IMR-90 (cell line): ENCODE results near the gene ELP4. TPM values are rescaled to one million over a fixed set of nuclear protein-coding genes. Genes with fewer than 3 reads are reported as not detected.
A peak's percentile ranks its signal among the peaks of the same experiment; 100 is the strongest.

Experiments used
- ATAC-seq: fragments of 200-7000 bp; cut with Tn5 transposase; 2 replicates; pipeline ENCODE4 v1.9.1; 2020; ENCODE audit warnings: low read depth, mild to moderate bottlenecking, moderate library complexity
- BruUV-seq: library from RNA; stranded (reverse); fragments of 400-500 nt; replicated peaks from 2 replicates; lab custom pipeline; 2021; lab: Mats Ljungman, UMichigan
- CTCF ChIA-PET: fragments of 300-600 bp; formaldehyde crosslinking; extraction: SDS; loops from one replicate; lab custom pipeline; 2021; ENCODE audit warnings: antibody characterized with exemption; lab: Yijun Ruan, JAX
- POLR2A ChIA-PET: fragments of 300-600 bp; sonication (Branson Sonifier 250); formaldehyde crosslinking; loops from one replicate; lab custom pipeline; 2022; ENCODE audit warnings: antibody characterized with exemption; ENCODE audit not compliant: unreplicated experiment; lab: Charles Lee
- DNase-seq: peaks from one replicate; pipeline ENCODE4 v3.0.0; 2013
- H2AFZ ChIP-seq: replicated peaks from 2 replicates; pipeline ENCODE3; 2013; ENCODE audit warnings: low read length, mild to moderate bottlenecking; ENCODE audit not compliant: poor library complexity
- H2AK5ac ChIP-seq: 2 replicates; pipeline ENCODE4 v1.6.1; 2013; ENCODE audit warnings: low read depth, low read length, inconsistent platforms
- H2AK9ac ChIP-seq: replicated peaks from 2 replicates; pipeline ENCODE3; 2013; ENCODE audit warnings: mild to moderate bottlenecking, low read depth, low read length, moderate library complexity; ENCODE audit not compliant: poor library complexity
- H2BK120ac ChIP-seq: 2 replicates; pipeline ENCODE4 v1.6.1; 2013; ENCODE audit warnings: low read depth, low read length, inconsistent platforms
- H2BK15ac ChIP-seq: 3 replicates; pipeline ENCODE4 v1.6.1; 2013; ENCODE audit warnings: low read depth, low read length, inconsistent platforms
- H2BK20ac ChIP-seq: 2 replicates; pipeline ENCODE4 v1.6.1; 2013; ENCODE audit warnings: low read depth, mild to moderate bottlenecking, inconsistent platforms, low read length, moderate library complexity
- H2BK5ac ChIP-seq: 2 replicates; pipeline ENCODE4 v1.6.1; 2013; ENCODE audit warnings: mild to moderate bottlenecking, low read depth, low read length, inconsistent platforms; ENCODE audit not compliant: poor library complexity, severe bottlenecking
- H3K14ac ChIP-seq: replicated peaks from 2 replicates; pipeline ENCODE4 v1.6.1; 2013; ENCODE audit warnings: low read depth, low read length, inconsistent platforms
- H3K18ac ChIP-seq: 2 replicates; pipeline ENCODE4 v1.6.1; 2013; ENCODE audit warnings: low read depth, low read length, control low read depth
- H3K23ac ChIP-seq: 2 replicates; pipeline ENCODE4 v1.6.1; 2013; ENCODE audit warnings: low read depth, low read length, inconsistent platforms
- H3K27ac ChIP-seq: 2 replicates; pipeline ENCODE4 v1.5.1; 2013; ENCODE audit warnings: mild to moderate bottlenecking, control low read depth, low read length; ENCODE audit not compliant: insufficient read depth
- H3K27me3 ChIP-seq: 2 replicates; pipeline ENCODE4 v1.6.1; 2013; ENCODE audit warnings: low read length; ENCODE audit not compliant: control insufficient read depth, insufficient read depth
- H3K36me3 ChIP-seq: 2 replicates; pipeline ENCODE4 v1.6.1; 2013; ENCODE audit warnings: low read length, mixed read lengths; ENCODE audit not compliant: control insufficient read depth, insufficient read depth
- H3K4ac ChIP-seq: 2 replicates; pipeline ENCODE4 v1.6.1; 2013; ENCODE audit warnings: low read depth, low read length, inconsistent platforms
- H3K4me1 ChIP-seq: 2 replicates; pipeline ENCODE4 v1.6.1; 2013; ENCODE audit warnings: low read length, mixed read lengths; ENCODE audit not compliant: control insufficient read depth, insufficient read depth
- H3K4me2 ChIP-seq: 2 replicates; pipeline ENCODE4 v1.6.1; 2013; ENCODE audit warnings: low read depth, mild to moderate bottlenecking, control low read depth, low read length, moderate library complexity
- H3K4me3 ChIP-seq: 2 replicates; pipeline ENCODE4 v1.5.1; 2013; ENCODE audit warnings: low read depth, mild to moderate bottlenecking, control low read depth, low read length, moderate library complexity; ENCODE audit not compliant: insufficient read depth
- H3K56ac ChIP-seq: 2 replicates; pipeline ENCODE4 v1.6.1; 2013; ENCODE audit warnings: low read length, inconsistent platforms; ENCODE audit not compliant: insufficient read depth; ENCODE audit errors: extremely low read depth
- H3K79me1 ChIP-seq, 2 experiments: 2 replicates each; pipeline ENCODE4 v1.6.1; 2013; ENCODE audit warnings: low read length in 2 of 2, inconsistent platforms in 1 of 2, low read depth in 1 of 2
- H3K9ac ChIP-seq: 2 replicates; pipeline ENCODE4 v1.6.1; 2013; ENCODE audit warnings: low read depth, low read length, control low read depth
- H3K9me1 ChIP-seq: 2 replicates; pipeline ENCODE4 v1.6.1; 2013; ENCODE audit warnings: low read length, inconsistent platforms; ENCODE audit not compliant: insufficient read depth
- H3K9me3 ChIP-seq: 2 replicates; pipeline ENCODE4 v1.6.1; 2013; ENCODE audit warnings: low read length; ENCODE audit not compliant: control insufficient read depth, insufficient read depth
- H4K20me1 ChIP-seq: 2 replicates; pipeline ENCODE4 v1.6.1; 2013; ENCODE audit warnings: low read length, inconsistent platforms; ENCODE audit not compliant: insufficient read depth
- H4K5ac ChIP-seq: 2 replicates; pipeline ENCODE4 v1.6.1; 2013; ENCODE audit warnings: mild to moderate bottlenecking, low read depth, low read length, control low read depth
- H4K8ac ChIP-seq, 2 experiments: 2 replicates each; pipeline ENCODE4 v1.6.1; 2013; ENCODE audit warnings: low read depth in 2 of 2, low read length in 2 of 2, control low read depth in 1 of 2, inconsistent platforms in 1 of 2
- H4K91ac ChIP-seq: 2 replicates; pipeline ENCODE4 v1.6.1; 2013; ENCODE audit warnings: low read depth, low read length, inconsistent platforms; ENCODE audit not compliant: insufficient read depth
- BHLHE40 ChIP-seq: fragments of 150-350 bp; IDR thresholded peaks from 2 replicates; pipeline ENCODE4 v1.6.1; 2016; ENCODE audit warnings: mild to moderate bottlenecking, low read depth, low read length
- CEBPB ChIP-seq: IDR thresholded peaks from 2 replicates; pipeline ENCODE4 v1.6.1; 2012; ENCODE audit warnings: low read depth, low read length, improper control_type of control experiment
- CHD1 ChIP-seq: IDR thresholded peaks from 2 replicates; pipeline ENCODE4 v1.6.1; 2012; ENCODE audit warnings: low read depth, low read length, improper control_type of control experiment
- FOS ChIP-seq: fragments of 150-350 bp; IDR thresholded peaks from 2 replicates; pipeline ENCODE4 v1.6.1; 2016; ENCODE audit warnings: low read depth, low read length
- MAFK ChIP-seq: IDR thresholded peaks from 2 replicates; pipeline ENCODE4 v1.6.1; 2012; ENCODE audit warnings: low read depth, low read length, improper control_type of control experiment
- MAZ ChIP-seq: IDR thresholded peaks from 2 replicates; pipeline ENCODE4 v1.6.1; 2012; ENCODE audit warnings: low read depth, mild to moderate bottlenecking, low read length, improper control_type of control experiment, moderate library complexity, borderline replicate concordance
- NFE2L2 ChIP-seq: fragments of 150-350 bp; IDR thresholded peaks from 2 replicates; pipeline ENCODE4 v1.6.1; 2016; ENCODE audit warnings: low read depth, mild to moderate bottlenecking, low read length
- POLR2A ChIP-seq: IDR thresholded peaks from 2 replicates; pipeline ENCODE4 v1.6.1; 2012; ENCODE audit warnings: mild to moderate bottlenecking, low read depth, low read length
- RAD21 ChIP-seq: IDR thresholded peaks from 2 replicates; pipeline ENCODE4 v1.6.1; 2012; ENCODE audit warnings: low read length, improper control_type of control experiment
- RCOR1 ChIP-seq: IDR thresholded peaks from 2 replicates; pipeline ENCODE4 v1.6.1; 2012; ENCODE audit warnings: mild to moderate bottlenecking, low read length, improper control_type of control experiment; ENCODE audit not compliant: insufficient replicate concordance
- RFX5 ChIP-seq: IDR thresholded peaks from 2 replicates; pipeline ENCODE4 v1.8.0; 2012; ENCODE audit warnings: low read depth, mild to moderate bottlenecking, low read length, moderate library complexity
- SMC3 ChIP-seq: fragments of 150-350 bp; IDR thresholded peaks from 2 replicates; pipeline ENCODE4 v1.6.1; 2016; ENCODE audit warnings: low read depth, mild to moderate bottlenecking, antibody characterized with exemption, low read length, moderate library complexity
- USF2 ChIP-seq: fragments of 150-350 bp; IDR thresholded peaks from 2 replicates; pipeline ENCODE4 v1.6.1; 2017; ENCODE audit warnings: mild to moderate bottlenecking, antibody characterized with exemption, low read length, low read depth
- WGBS, 2 experiments: methylation state at CpG; one replicate each; pipeline versions ENCODE4 v1.1.5 to v1.1.7; 2013; ENCODE audit warnings: missing lambda C conversion rate in 2 of 2; ENCODE audit not compliant: insufficient read length in 1 of 2; ENCODE audit errors: extremely low coverage in 2 of 2; 5-methylcytosine and 5-hydroxymethylcytosine counted together
- dilution Hi-C: fragments of 300-500 bp; cut with HindIII; formaldehyde crosslinking; loops from one replicate; pipeline ENCODE4 v1.14.3; 2018; ENCODE audit warnings: low sequenced_read_pairs; ENCODE audit not compliant: unreplicated experiment
- in situ Hi-C: fragments of 300-500 bp; cut with MboI; formaldehyde crosslinking; loops from 3 replicates; pipeline ENCODE4 v1.14.3; 2019; ENCODE audit warnings: low sequenced_read_pairs, inconsistent platforms, mixed read lengths
- intact Hi-C: fragments of 100-400 bp; cut with micrococcal nuclease; formaldehyde crosslinking; loops from 2 replicates; pipeline ENCODE4 v1.10.0; 2022
- polyA plus RNA-seq, 3 experiments: library from polyadenylated mRNA; depleted of rRNA; stranded (reverse); fragments of >200 nt; gene quantifications; 2 replicates each; pipeline ENCODE4 v1.2.3, GENCODE V29; 2012; ENCODE audit warnings: low replicate concordance in 1 of 3
- total RNA-seq: library from RNA; depleted of rRNA; stranded (reverse); fragments of >200 nt; gene quantifications from 2 replicates; pipeline ENCODE4 v1.2.3, GENCODE V29; 2012
- TF ChIP-seq, protein P1 (sequence below): fragments of 150-350 bp; IDR thresholded peaks from 2 replicates; pipeline ENCODE4 v1.6.1; 2016; ENCODE audit warnings: low read depth, mild to moderate bottlenecking, low read length, moderate library complexity, borderline replicate concordance
- TF ChIP-seq, protein P2 (sequence below): conservative IDR thresholded peaks from 2 replicates; pipeline ENCODE4 v1.5.1; 2012; ENCODE audit warnings: mild to moderate bottlenecking, low read depth, low read length, improper control_type of control experiment

The ELP4 gene
- total and polyA plus RNA-seq, 2 of the 4 experiments (the other 2 are of a cell fraction) = 8.4 to 20.4 TPM

- no peak overlapping the region for H3K27ac ChIP-seq
- CTCF ChIA-PET = no interaction called here
- TF ChIP-seq CHD1 (no peak), MAZ (no peak), RAD21 (no peak), RCOR1 (no peak), NFE2L2 (no peak), USF2 (no peak), CEBPB (no peak), RFX5 (no peak), SMC3 (no peak), FOS (no peak), POLR2A (no peak), BHLHE40 (no peak), MAFK (no peak)
- TF ChIP-seq, protein P1, sequence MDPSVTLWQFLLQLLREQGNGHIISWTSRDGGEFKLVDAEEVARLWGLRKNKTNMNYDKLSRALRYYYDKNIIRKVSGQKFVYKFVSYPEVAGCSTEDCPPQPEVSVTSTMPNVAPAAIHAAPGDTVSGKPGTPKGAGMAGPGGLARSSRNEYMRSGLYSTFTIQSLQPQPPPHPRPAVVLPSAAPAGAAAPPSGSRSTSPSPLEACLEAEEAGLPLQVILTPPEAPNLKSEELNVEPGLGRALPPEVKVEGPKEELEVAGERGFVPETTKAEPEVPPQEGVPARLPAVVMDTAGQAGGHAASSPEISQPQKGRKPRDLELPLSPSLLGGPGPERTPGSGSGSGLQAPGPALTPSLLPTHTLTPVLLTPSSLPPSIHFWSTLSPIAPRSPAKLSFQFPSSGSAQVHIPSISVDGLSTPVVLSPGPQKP = no peak
- TF ChIP-seq, protein P2, sequence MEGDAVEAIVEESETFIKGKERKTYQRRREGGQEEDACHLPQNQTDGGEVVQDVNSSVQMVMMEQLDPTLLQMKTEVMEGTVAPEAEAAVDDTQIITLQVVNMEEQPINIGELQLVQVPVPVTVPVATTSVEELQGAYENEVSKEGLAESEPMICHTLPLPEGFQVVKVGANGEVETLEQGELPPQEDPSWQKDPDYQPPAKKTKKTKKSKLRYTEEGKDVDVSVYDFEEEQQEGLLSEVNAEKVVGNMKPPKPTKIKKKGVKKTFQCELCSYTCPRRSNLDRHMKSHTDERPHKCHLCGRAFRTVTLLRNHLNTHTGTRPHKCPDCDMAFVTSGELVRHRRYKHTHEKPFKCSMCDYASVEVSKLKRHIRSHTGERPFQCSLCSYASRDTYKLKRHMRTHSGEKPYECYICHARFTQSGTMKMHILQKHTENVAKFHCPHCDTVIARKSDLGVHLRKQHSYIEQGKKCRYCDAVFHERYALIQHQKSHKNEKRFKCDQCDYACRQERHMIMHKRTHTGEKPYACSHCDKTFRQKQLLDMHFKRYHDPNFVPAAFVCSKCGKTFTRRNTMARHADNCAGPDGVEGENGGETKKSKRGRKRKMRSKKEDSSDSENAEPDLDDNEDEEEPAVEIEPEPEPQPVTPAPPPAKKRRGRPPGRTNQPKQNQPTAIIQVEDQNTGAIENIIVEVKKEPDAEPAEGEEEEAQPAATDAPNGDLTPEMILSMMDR = no peak
Measured at GRCh38 chr11:31809857-31810778, 300.6 kb downstream of the ELP4 start.

More at GRCh38 chr11:31809857-31810778, 300.6 kb downstream of the ELP4 start:
- Histone ChIP-seq H2BK20ac (no peak overlapping the region), H3K9me3 (peaks cover 8% of the 10 kb centered on the region), H2AK9ac (no peak overlapping the region), H2BK120ac (no peak overlapping the region), H3K36me3 (no peaks in the 10 kb centered on the region), H3K4me1 (no peaks in the 10 kb centered on the region; the same call in 1 of the 2 replicates), H4K20me1 (peaks cover 15% of the 10 kb centered on the region), H3K4ac (no peak overlapping the region), H4K5ac (no peak overlapping the region), H2BK15ac (no peak overlapping the region), H2AK5ac (no peak overlapping the region), H3K23ac (no peak overlapping the region), H4K8ac (no peak overlapping the region), H3K18ac (no peak overlapping the region), H2BK5ac (no peak overlapping the region), H3K14ac (no peak overlapping the region), H3K9ac (no peak overlapping the region), H3K27me3 (peaks cover 99% of the 10 kb centered on the region), H4K91ac (no peak overlapping the region), H3K79me1 (no peaks in the 10 kb centered on the region), H3K4me3 (peak overlapping the region; percentile 33), H3K9me1 (no peaks in the 10 kb centered on the region), H3K4me2 (peak overlapping the region; percentile 69), H3K56ac (no peak overlapping the region), H2AFZ (peak overlapping the region; percentile 84)
- dilution Hi-C loops (no loop called here), intact Hi-C loops (no loop called here), in situ Hi-C loops (no loop called here)
- WGBS, 2 experiments = 0% methylated on average over 8 of the region's 91 CpGs; no CpG with 5 or more reads in 1 of the 2 experiments
- no TSS peak for BruUV-seq
- ATAC-seq (peak; percentile 70), DNase-seq (peak; percentile 28)
- POLR2A ChIA-PET = no interaction called here
